Ishikawa (cell line): ENCODE measurements around the gene IL21R.

Experiments
- CEBPB ChIP-seq: IDR thresholded peaks from 2 replicates; pipeline ENCODE4 v1.6.1; 2012
- EGR1 ChIP-seq: IDR thresholded peaks from 2 replicates; pipeline ENCODE4 v1.6.1; 2012
- EP300 ChIP-seq: IDR thresholded peaks from 2 replicates; pipeline ENCODE4 v1.6.1; 2012; ENCODE audit warnings: borderline replicate concordance
- FOXM1 ChIP-seq: IDR thresholded peaks from 2 replicates; pipeline ENCODE4 v1.6.1; 2012; ENCODE audit warnings: low read depth, borderline replicate concordance
- MAX ChIP-seq: IDR thresholded peaks from 2 replicates; pipeline ENCODE4 v1.6.1; 2012
- NFIC ChIP-seq: IDR thresholded peaks from 2 replicates; pipeline ENCODE4 v1.6.1; 2012
- RAD21 ChIP-seq: IDR thresholded peaks from 2 replicates; pipeline ENCODE4 v1.6.1; 2012; ENCODE audit warnings: low read depth
- TAF1 ChIP-seq: IDR thresholded peaks from 2 replicates; pipeline ENCODE4 v1.6.1; 2012; ENCODE audit warnings: low read depth, mild to moderate bottlenecking
- TEAD4 ChIP-seq: IDR thresholded peaks from 2 replicates; pipeline ENCODE4 v1.6.1; 2012
- YY1 ChIP-seq: IDR thresholded peaks from 2 replicates; pipeline ENCODE4 v1.6.1; 2012; ENCODE audit warnings: low read depth
- ZBTB7A ChIP-seq: IDR thresholded peaks from 2 replicates; pipeline ENCODE4 v1.6.1; 2012; ENCODE audit warnings: low read depth
- TF ChIP-seq, protein P1 (sequence below): IDR thresholded peaks from 2 replicates; pipeline ENCODE4 v1.6.1; 2012
- TF ChIP-seq, protein P2 (sequence below): IDR thresholded peaks from 2 replicates; pipeline ENCODE4 v1.6.1; 2012; ENCODE audit warnings: low read depth, mild to moderate bottlenecking

DNA sequence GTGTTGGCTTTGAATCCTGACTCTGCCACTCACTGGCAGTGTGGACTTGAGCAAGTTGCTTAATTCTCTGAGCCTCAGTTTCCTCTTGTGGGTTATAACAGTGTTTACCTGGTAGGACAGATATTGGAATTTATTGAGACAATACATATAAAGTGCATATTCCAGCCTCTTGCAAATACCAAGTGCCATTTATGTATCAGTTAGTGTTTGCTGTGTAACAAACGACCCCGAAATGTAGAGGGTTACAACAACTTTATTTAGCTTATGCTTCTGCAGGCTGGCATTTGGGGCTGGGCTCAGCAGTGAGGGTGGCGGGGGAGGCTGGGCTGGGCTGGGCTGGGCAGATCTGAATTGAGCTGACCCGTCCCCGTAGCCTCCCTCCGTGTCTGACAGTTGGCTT, 42.4 kb upstream of the IL21R start:
- TF ChIP-seq, protein P1, sequence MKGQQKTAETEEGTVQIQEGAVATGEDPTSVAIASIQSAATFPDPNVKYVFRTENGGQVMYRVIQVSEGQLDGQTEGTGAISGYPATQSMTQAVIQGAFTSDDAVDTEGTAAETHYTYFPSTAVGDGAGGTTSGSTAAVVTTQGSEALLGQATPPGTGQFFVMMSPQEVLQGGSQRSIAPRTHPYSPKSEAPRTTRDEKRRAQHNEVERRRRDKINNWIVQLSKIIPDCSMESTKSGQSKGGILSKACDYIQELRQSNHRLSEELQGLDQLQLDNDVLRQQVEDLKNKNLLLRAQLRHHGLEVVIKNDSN: no peak
- TF ChIP-seq, protein P2, sequence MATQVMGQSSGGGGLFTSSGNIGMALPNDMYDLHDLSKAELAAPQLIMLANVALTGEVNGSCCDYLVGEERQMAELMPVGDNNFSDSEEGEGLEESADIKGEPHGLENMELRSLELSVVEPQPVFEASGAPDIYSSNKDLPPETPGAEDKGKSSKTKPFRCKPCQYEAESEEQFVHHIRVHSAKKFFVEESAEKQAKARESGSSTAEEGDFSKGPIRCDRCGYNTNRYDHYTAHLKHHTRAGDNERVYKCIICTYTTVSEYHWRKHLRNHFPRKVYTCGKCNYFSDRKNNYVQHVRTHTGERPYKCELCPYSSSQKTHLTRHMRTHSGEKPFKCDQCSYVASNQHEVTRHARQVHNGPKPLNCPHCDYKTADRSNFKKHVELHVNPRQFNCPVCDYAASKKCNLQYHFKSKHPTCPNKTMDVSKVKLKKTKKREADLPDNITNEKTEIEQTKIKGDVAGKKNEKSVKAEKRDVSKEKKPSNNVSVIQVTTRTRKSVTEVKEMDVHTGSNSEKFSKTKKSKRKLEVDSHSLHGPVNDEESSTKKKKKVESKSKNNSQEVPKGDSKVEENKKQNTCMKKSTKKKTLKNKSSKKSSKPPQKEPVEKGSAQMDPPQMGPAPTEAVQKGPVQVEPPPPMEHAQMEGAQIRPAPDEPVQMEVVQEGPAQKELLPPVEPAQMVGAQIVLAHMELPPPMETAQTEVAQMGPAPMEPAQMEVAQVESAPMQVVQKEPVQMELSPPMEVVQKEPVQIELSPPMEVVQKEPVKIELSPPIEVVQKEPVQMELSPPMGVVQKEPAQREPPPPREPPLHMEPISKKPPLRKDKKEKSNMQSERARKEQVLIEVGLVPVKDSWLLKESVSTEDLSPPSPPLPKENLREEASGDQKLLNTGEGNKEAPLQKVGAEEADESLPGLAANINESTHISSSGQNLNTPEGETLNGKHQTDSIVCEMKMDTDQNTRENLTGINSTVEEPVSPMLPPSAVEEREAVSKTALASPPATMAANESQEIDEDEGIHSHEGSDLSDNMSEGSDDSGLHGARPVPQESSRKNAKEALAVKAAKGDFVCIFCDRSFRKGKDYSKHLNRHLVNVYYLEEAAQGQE: no peak
- no peak for TF ChIP-seq FOXM1
- no peak for TF ChIP-seq TAF1
- TF ChIP-seq EP300: no peak
- no peak for TF ChIP-seq CEBPB
- TF ChIP-seq NFIC: no peak
- no peak for TF ChIP-seq ZBTB7A
- no peak for TF ChIP-seq EGR1
- no peak for TF ChIP-seq YY1
- TF ChIP-seq MAX: no peak
- TF ChIP-seq RAD21: no peak
- no peak for TF ChIP-seq TEAD4
